ENCODE measurements around the gene HEATR1.
"Not testable (repeated sequence)": the region's sequence is repeated elsewhere in the genome, so short reads cannot be mapped to it uniquely, and the experiment has no call there.

HEATR1 gene

GRCh38 chr1:236580404-236580803 is 23.9 kb downstream of the HEATR1 start:
- DNase-seq = not testable (repeated sequence)

DNA sequence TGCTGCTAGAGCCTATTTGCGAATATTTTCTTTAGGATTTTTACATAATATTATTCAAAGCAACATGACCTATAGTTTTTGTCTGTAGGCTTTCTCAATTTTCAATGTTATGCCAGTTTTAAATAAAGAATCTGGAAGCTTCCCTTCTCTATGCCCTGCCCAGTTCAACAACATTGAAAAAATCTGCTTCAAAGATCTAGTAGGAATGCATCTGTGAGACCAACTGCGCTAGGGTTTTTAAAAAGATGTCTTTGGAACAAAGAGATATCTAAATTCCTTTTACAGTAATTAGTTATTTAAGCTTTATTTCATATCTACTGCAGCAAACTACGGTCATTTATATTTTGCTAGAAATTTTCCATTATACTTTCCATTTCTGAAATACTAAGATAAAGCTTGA is 25.7 kb downstream of the HEATR1 start:
- DNase-seq = no peak

- DNase-seq = not testable (repeated sequence)
Measured at GRCh38 chr1:236577041-236577440, 27.3 kb downstream of the HEATR1 start.

GRCh38 chr1:236576004-236576403 is 28.3 kb downstream of the HEATR1 start:
- no peak for DNase-seq

DNA sequence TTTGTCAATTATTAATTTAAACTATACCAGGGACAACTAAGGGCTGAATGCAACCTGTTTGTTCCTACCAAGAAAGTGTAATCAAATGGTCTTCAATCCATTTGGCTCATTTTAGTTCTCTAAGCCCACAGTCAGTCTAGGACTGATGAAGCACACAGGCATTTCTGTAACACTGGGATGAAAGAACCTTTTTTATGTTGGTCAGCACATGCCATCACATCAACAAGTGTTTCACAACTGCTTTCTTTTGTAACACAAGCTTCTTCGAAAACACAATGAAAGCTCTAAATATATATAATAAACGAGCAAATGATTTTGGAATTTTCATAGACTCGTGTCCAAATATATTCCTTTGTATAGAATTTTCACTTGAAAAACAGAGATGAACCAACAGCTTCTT is 28.8 kb downstream of the HEATR1 start:
- no peak for DNase-seq

DNA sequence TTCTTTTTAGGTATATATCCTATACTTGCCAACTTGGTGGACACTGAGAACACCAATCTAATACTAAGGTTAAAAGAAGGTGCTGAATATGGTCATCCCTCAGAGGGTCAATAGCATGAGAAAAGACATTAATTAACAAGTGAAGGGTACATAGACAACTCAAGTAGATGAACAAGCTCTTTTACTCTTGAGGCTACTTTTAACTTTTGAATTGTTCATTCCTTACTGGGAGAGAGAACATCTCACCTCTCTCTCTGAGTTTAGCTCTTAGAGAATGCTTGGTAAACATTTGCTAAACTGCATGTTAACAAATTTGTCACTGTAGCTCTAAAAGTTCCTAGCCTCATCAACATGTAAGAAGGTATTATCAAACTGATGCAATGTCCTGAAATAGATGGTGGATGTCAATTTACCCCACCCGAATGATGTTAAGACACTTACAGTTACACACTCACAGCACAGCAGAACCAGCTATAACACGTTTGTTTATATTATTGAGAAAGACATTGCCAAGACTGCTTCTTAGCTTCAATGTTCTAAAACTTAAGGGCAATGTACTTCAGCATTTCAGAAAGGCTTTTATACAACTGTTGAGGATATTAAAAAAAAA is 35.9 kb downstream of the HEATR1 start:
- no peak for DNase-seq

DNA sequence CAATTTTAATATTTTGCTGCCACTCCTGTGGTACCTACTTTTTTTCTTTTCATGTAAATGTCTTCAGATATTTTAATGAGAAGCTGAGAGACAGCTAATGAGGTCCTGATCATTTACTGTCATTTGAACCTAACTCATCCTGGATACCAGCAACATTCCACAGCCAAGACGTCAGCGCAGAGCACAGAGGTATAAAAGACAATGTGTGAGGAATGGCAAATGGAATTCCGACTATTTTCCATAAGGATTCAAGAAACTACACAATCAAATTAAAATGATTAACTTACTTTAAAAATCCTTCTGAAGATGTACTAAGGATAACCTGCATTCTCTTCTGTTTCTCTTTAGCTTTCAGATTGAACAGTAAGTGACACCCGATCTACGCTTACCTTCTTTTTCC is 38.8 kb downstream of the HEATR1 start:
- DNase-seq = no peak

DNA sequence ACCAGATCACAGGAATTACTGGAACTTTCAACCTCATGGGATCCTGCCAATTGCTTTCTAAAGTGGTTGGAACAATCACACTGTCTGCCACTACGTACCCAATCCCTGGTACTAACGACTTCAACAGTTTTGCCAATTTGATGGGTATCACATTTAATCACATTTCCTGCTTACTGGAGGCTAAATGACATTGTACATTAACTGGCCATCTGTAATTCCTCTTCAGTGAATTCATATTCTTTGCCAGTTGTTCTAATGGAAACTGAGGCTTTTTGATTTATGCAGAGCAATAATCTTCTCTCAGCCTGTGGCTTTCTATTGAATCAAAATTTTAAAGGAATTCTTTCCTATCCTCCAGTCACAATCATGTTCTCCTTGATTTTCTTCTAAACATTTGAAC is 42.3 kb downstream of the HEATR1 start:
- no peak for DNase-seq

DNA sequence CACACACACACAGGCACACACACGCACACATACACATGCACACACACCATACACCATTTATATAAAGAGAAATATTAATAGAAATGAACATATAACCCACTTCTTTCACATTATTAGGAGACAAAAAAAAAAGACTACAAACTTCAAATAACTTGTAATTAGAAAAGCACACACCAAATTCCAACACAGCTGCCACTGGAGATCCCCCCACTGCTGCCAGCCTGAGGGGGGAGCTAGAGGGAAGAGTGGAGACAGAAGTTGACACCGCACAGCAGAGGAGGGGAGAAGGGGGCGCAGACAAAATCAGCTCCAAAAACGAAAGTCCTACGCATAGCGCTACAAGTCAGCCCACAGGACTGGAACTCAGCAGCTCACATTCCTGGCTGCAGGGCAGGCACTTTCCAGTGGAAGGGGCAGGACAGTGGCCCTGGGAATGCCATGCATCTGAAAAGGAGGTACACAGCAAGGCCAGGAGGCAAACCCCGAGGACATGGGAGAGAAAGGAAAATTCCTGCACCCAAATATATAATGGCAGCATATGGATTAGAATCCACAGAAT is 44.0 kb downstream of the HEATR1 start:
- DNase-seq = no peak

DNA sequence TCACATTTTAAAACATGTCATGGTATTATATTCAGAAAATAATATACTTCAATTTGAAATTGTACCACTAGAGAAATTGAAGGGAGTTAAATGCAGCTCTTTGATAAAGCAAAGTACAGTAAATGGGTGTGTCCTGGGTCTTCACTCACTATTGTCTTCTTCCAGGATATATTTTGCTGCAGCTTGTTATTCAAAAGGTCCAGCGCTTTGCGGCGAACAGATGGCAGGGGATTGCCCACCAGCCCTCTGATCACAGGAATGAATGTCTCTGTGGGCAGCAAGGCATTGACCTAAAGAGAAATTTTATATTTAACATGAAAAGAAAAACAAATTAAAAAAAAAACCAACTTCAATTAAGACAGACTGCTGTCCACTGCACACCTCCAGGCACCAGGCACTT is 45.5 kb downstream of the HEATR1 start:
- DNase-seq = no peak

DNA sequence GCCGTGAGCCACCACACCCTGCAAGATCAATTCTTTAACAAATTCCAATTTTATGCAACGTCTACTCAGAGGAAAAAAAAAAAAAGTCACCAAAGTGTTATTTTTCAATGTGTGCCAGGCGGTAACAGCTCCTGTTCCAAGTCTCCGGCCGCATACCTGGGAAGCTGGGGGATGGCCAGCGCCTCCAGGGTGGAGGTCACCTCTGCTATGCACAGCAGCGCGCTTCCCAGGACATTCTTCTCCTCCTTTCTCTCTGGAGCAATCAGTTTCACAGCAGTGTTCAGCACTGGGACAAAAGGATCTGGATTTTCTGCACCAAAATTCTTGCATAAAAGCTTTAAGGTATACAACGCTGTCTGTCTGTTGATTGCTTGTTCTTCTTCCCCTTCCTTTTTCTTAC is 46.2 kb downstream of the HEATR1 start:
- no peak for DNase-seq

- DNase-seq = no peak
Measured at GRCh38 chr1:236556606-236557005, 47.7 kb downstream of the HEATR1 start.

GRCh38 chr1:236553370-236553769 is 50.9 kb downstream of the HEATR1 start:
- DNase-seq = no peak

DNA sequence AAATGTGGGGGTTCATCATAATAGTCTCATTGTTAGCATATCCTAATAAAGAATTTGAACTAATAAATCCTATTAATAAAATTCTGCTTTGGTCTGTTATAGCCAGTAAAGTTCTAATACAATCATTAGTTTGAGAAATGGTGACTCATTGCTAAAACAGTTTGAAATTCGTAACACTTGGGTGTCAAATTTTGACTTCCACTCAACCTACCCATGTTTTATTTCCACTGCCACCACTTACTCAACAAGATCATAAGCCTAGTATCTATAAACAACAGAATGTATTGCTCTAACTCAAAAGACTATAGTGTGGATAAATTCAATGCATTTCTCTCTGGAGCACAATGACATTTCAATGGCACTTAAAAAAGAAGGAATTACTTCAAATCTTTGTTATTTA is 51.4 kb downstream of the HEATR1 start:
- DNase-seq = no peak

DNA sequence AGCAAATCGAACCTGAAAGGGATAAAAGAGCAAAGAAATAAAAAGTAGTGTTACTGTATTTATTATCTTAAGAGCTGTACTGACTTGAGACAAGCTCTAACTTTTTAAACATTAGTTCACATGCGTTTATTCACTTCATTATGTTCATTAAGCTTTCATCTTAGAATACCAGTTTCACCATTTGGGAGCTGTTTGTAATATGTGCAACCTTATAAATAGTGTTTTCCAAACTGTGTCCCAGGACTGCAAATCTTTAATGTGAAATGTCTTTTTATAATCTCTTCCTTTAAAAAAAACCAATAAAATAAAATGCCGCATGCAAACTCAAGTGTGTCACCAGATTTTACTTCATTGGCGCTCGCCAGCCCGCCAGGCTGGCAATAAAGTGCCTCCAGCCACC is 52.2 kb downstream of the HEATR1 start:
- no peak for DNase-seq

- no peak for DNase-seq
Measured at GRCh38 chr1:236550961-236551851, 53.1 kb downstream of the HEATR1 start.

DNA sequence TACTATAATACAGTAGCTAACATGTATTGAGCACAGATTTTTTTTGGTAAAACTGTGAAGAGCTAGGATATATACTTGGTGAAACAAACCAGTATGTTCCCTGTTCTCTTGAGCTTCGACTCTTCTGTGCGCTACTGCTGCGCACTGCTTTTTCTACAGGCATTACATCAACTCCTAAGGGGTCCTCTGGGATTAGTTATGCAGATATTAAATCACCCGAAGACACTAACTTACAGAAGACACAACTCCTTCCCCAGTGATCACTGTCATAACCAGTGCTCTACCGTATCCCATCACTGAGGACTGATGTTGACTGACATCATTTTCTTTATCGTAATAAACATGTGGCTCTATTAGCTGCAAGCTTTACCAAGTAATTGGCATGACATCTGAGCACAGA is 55.9 kb downstream of the HEATR1 start:
- DNase-seq = no peak

GRCh38 chr1:236545621-236546169 is 58.6 kb downstream of the HEATR1 start:
- DNase-seq = no peak

DNA sequence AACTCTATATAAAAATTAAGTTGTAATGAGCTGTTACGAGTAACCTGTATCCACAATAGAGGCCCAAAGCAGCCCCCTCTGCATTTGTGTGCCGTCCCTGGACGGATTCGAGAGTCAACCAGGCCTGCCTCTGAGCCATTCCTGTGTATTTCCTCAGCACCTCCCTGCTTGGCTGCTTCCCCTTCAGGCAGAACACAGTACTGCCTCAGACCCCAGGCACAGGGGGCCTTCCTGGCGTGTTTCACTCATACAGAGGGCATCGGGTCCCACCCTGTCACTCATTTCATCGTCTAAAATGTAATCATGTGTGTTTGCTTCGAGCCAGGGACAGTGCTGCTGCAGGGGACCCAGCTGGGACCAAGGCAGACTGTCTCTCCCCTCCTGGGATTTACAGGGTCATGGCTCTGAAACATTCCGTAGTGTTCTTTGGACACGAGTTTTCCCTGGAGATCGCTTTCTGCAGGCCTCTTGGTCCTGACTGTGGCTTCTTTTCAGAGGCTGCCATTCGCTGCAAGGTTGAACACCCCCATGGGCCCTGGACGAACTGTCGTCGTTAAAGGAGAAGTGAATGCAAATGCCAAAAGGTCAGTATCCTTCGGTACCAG is 61.1 kb downstream of the HEATR1 start:
- no peak for DNase-seq

DNA sequence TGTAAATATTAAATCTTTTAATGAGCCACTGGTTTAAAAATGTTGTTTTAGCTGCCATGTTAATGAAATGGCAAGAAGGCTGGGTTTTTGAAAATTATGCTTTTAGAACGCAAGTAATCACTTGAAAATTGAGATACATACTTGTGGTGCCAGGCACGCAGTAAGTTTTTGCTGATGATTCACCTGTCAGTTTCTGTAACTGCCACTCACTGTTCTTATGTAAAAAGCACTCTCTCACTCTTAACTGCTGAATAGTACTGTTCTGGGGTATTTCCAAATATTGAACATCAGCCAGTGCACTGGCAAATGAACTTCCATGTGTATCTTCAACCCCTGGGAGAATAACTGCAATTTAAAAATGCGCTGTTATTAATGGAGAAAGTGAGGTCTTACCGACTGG is 62.6 kb downstream of the HEATR1 start:
- DNase-seq = no peak

- DNase-seq = no peak
Measured at GRCh38 chr1:236540813-236541465, 63.4 kb downstream of the HEATR1 start.

DNA sequence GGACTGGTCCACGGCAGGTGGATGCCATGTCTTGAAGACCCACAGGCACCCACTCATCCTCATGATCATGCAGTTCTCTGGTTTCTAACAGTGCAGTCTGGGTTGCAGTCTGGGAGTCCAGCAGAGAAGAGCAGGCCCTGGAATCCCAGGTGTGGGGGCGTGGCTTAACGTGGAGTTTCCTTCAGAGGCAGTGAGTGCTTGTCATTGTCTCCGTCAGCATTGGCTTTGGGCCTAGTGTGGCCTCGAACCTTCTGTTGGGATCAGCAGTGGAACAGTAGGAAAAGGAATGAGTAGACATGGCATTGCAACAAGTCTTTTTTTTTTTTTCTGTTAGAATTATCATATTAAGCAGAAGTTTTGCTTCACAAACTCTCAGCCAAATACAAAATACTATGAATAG is 67.8 kb downstream of the HEATR1 start:
- DNase-seq = no peak

DNA sequence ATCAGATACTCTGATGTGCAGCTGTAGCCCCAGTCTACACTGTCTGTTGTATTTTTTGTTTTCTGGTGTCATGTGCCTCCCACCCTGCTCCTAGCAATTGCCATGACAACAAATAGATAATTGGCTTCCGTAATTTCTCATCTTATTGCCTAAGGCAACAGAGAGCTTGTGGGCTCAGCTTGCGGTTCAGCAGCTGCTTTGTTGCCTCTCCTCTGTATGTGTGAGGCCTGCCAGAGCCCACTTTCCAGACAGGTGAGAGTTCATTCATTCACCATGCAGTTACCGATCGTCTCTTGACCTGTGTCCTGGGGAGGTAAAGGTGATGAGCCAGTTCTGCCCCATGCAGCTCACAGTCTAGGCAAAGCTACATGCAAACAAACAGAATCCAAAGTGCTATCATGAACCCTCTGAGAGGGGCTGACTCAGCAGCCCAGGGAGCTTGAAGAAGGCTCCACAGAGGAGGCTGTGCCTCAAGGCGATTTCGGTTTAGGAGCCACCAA is 68.6 kb downstream of the HEATR1 start:
- DNase-seq = peak; percentile 68
